Choroid plexus epithelial cell (primary cell): ENCODE results near the gene TBX1.

Source experiments
- DNase-seq: peaks from one replicate; pipeline ENCODE4 v3.0.0-alpha.2; 2010; ENCODE audit warnings: low read depth
- H3K4me3 ChIP-seq: 2 replicates; pipeline ENCODE4 v1.5.1; 2011; ENCODE audit warnings: low read depth, mild to moderate bottlenecking, control low read depth, low read length, moderate library complexity
- CTCF ChIP-seq: conservative IDR thresholded peaks from 2 replicates; pipeline ENCODE4 v1.5.1; 2011; ENCODE audit warnings: low read depth, mild to moderate bottlenecking, control low read depth, inconsistent platforms, low read length, moderate library complexity

The TBX1 gene

GRCh38 chr22:19759427-19760057 lies 1.0 kb upstream of the TBX1 start:
- H3K4me3 ChIP-seq: no peak overlapping the region
- no peak for TF ChIP-seq CTCF
- DNase-seq: no peak

GRCh38 chr22:19760951-19761724 lies 560 bp downstream of the TBX1 start:
- no peak overlapping the region for H3K4me3 ChIP-seq
- TF ChIP-seq CTCF: no peak
- DNase-seq: no peak

- no peak for DNase-seq
- no peak for TF ChIP-seq CTCF
- no peak overlapping the region for H3K4me3 ChIP-seq
These were observed 1.4 kb downstream of the TBX1 start for GRCh38 chr22:19761725-19762567.

- H3K4me3 ChIP-seq: no peak overlapping the region
- no peak for TF ChIP-seq CTCF
- no peak for DNase-seq
These were observed 2.2 kb downstream of the TBX1 start for GRCh38 chr22:19762568-19763457.

GRCh38 chr22:19763458-19764298 lies 3.1 kb downstream of the TBX1 start:
- no peak for TF ChIP-seq CTCF
- DNase-seq: no peak
- no peak overlapping the region for H3K4me3 ChIP-seq

- H3K4me3 ChIP-seq: no peak overlapping the region
- DNase-seq: no peak
- TF ChIP-seq CTCF: no peak
These were observed 3.7 kb downstream of the TBX1 start for GRCh38 chr22:19764299-19764593.
